ENCODE measurements around the gene USH1G. TPM values are rescaled to one million over a fixed set of nuclear protein-coding genes. Genes with fewer than 3 reads are reported as not detected.

Gene USH1G
- total and polyA plus RNA-seq, 2 of the 13 experiments (the other 11 are each of a cell fraction or from before 2014, with no cell fraction given) = 0.04 TPM; not detected in 1

DNA sequence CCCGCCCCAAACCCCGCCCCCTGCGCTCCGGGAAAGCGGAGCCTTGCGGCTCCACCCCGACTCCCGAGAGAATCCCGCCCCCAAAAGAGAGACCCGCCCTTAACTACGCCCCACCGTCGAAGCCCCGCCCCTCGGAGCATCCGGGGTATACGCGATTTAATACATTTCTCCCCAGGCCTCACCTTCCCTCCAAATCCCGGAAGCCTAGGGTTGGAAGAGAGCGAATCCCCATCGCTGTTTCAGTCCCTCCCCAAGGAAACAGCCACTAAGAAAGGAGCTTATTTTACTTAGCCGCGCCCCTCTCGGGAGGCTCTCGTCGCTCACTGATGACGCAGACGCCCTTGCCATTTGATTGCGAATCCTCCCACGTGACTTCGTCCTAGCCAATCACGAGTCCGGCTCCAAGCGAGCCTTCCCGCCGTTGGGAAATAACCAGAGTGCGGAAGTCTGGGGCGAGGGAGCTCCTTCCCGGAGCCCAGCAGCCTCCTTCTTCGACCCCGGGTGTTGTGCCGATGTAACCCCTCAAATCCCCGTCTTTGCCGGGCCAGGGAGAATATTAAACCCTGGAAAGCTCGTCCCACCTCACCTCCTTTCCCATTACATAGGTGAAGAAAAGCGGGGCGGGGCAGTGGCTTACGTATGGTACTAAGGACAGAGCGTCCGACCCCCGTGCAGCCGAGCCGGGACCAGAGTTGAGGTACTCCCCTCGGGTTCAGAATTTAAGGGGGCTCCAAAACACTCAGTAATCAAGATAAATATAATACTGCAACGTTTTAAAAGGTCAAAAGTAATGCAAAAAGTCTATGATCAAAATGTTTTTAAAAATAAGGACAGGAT lies 49.8 kb downstream of the USH1G start (continued):
- TF ChIP-seq ZC3H4 (CRISPR knock-in tag; IDR thresholded peaks at IDR 0.05; ENCODE audit: borderline replicate concordance) = 0 out of 2 replicates have a peak, but pooled peaks have one; percentile 63
- no peak for TF ChIP-seq RELA (CRISPR knock-in tag; IDR thresholded peaks at IDR 0.05)
- no peak for TF ChIP-seq ZNF251 (CRISPR knock-in tag; IDR thresholded peaks at IDR 0.05)
- peak; percentile 34; the same call in 1 of the 2 replicates for TF ChIP-seq ZNF768 (CRISPR knock-in tag; IDR thresholded peaks at IDR 0.05)
- TF ChIP-seq NCOA2 (CRISPR knock-in tag; IDR thresholded peaks at IDR 0.05) = peak; percentile 36; the same call in 1 of the 2 replicates
- peak; percentile 53 for TF ChIP-seq HNRNPLL (IDR thresholded peaks at IDR 0.05; ENCODE audit: low read depth, low read length, poor library complexity, severe bottlenecking)
- TF ChIP-seq CSRNP2 (CRISPR knock-in tag; conservative IDR thresholded peaks at IDR 0.05; ENCODE audit: low read depth) = no peak
- no peak for TF ChIP-seq TSC22D2 (CRISPR knock-in tag; IDR thresholded peaks at IDR 0.05; ENCODE audit: borderline replicate concordance)
- TF ChIP-seq CHCHD3 (CRISPR knock-in tag; IDR thresholded peaks at IDR 0.05) = no peak
- no peak for TF ChIP-seq IKZF1 (IDR thresholded peaks at IDR 0.05)
- no peak; the same call in 1 of the 2 replicates for TF ChIP-seq ZSCAN30 (CRISPR knock-in tag; IDR thresholded peaks at IDR 0.05)
- no peak for TF ChIP-seq ZFP36L2 (CRISPR knock-in tag; IDR thresholded peaks at IDR 0.05)
- no peak for TF ChIP-seq FOXO4 (CRISPR knock-in tag; conservative IDR thresholded peaks at IDR 0.05)
- TF ChIP-seq POLR2AphosphoS2 (IDR thresholded peaks at IDR 0.05; ENCODE audit: low read depth, low read length) = no peak
- TF ChIP-seq KAT7 (CRISPR knock-in tag; IDR thresholded peaks at IDR 0.05; ENCODE audit: borderline replicate concordance) = no peak
- no peak for TF ChIP-seq HNRNPH1 (optimal IDR thresholded peaks at IDR 0.05; ENCODE audit: low read depth, low read length)
- TF ChIP-seq NFYB (CRISPR knock-in tag; IDR thresholded peaks at IDR 0.05) = peak; percentile 97
- TF ChIP-seq ZNF614 (CRISPR knock-in tag; IDR thresholded peaks at IDR 0.05; ENCODE audit: borderline replicate concordance) = no peak; the same call in 1 of the 2 replicates
- no peak for TF ChIP-seq SYNCRIP (IDR thresholded peaks at IDR 0.05; ENCODE audit: insufficient read depth, low read depth, low read length)
- peak; percentile 51; the same call in 1 of the 2 replicates for TF ChIP-seq ZNF558 (CRISPR knock-in tag; IDR thresholded peaks at IDR 0.05; ENCODE audit: borderline replicate concordance)
- no peak for TF ChIP-seq E2F2 (CRISPR knock-in tag; IDR thresholded peaks at IDR 0.05; ENCODE audit: borderline replicate concordance)
- TF ChIP-seq HOXA9 (CRISPR knock-in tag; IDR thresholded peaks at IDR 0.05; ENCODE audit: borderline replicate concordance) = no peak
- TF ChIP-seq SCMH1 (CRISPR knock-in tag; IDR thresholded peaks at IDR 0.05; ENCODE audit: borderline replicate concordance) = no peak
- TF ChIP-seq BCL3 (CRISPR knock-in tag; IDR thresholded peaks at IDR 0.05) = no peak
- no peak for TF ChIP-seq ZNF737 (CRISPR knock-in tag; IDR thresholded peaks at IDR 0.05; ENCODE audit: borderline replicate concordance)

All from HepG2 (cell line).